CD1c-positive myeloid dendritic cell (primary cell): ENCODE measurements around the gene KIF27.
"Not testable (repeated sequence)": the region's sequence is repeated elsewhere in the genome, so short reads cannot be mapped to it uniquely, and the experiment has no call there.

Experiments
- DNase-seq: peaks from one replicate; pipeline ENCODE4 v3.0.0-alpha.2; 2016; ENCODE audit errors: extremely low spot score

KIF27 gene

GRCh38 chr9:83920927-83921707 lies at the start of gene KIF27:
Gene KIF27, minus strand, starts transcription at chr9:83921432. Its CDS starts 5,841 bp downstream, at chr9:83915591.
- DNase-seq, result peak; percentile 99

- DNase-seq, result no peak
Observed at GRCh38 chr9:83969602-83970001, 48.4 kb upstream of the KIF27 start.

GRCh38 chr9:83967073-83967472 lies 45.8 kb upstream of the KIF27 start:
- DNase-seq, result no peak

- DNase-seq, result no peak
Observed at GRCh38 chr9:83966209-83966582, 45.0 kb upstream of the KIF27 start.

- no peak for DNase-seq
Observed at GRCh38 chr9:83965350-83966208, 44.3 kb upstream of the KIF27 start.

- DNase-seq, result no peak
Observed at GRCh38 chr9:83964973-83965349, 43.7 kb upstream of the KIF27 start.

GRCh38 chr9:83962165-83962564 lies 40.9 kb upstream of the KIF27 start:
- no peak for DNase-seq

- no peak for DNase-seq
Observed at GRCh38 chr9:83960991-83961390, 39.8 kb upstream of the KIF27 start.

- DNase-seq, result no peak
Observed at GRCh38 chr9:83959061-83959460, 37.8 kb upstream of the KIF27 start.

- DNase-seq, result no peak
Observed at GRCh38 chr9:83957248-83957513, 35.9 kb upstream of the KIF27 start.

GRCh38 chr9:83956436-83957247 lies 35.4 kb upstream of the KIF27 start:
- DNase-seq, result peak; percentile 80

GRCh38 chr9:83956086-83956435 lies 34.8 kb upstream of the KIF27 start:
- peak; percentile 81 for DNase-seq

- DNase-seq, result not testable (repeated sequence)
Observed at GRCh38 chr9:83948096-83948495, 26.9 kb upstream of the KIF27 start.

GRCh38 chr9:83940590-83941303 lies 19.5 kb upstream of the KIF27 start:
- no peak for DNase-seq

- DNase-seq, result peak; percentile 89
Observed at GRCh38 chr9:83937861-83938455, 16.7 kb upstream of the KIF27 start.

- DNase-seq, result no peak
Observed at GRCh38 chr9:83936523-83936922, 15.3 kb upstream of the KIF27 start.

GRCh38 chr9:83935276-83935935 lies 14.2 kb upstream of the KIF27 start:
- DNase-seq, result no peak

- DNase-seq, result no peak
Observed at GRCh38 chr9:83934569-83935275, 13.5 kb upstream of the KIF27 start.

GRCh38 chr9:83933790-83934189 lies 12.6 kb upstream of the KIF27 start:
- DNase-seq, result no peak

- no peak for DNase-seq
Observed at GRCh38 chr9:83932851-83933250, 11.6 kb upstream of the KIF27 start.
